ENCODE measurements around the gene IFT81. TPM values are rescaled to one million over a fixed set of nuclear protein-coding genes. Genes with fewer than 3 reads are reported as not detected.

Gene IFT81
- total RNA-seq, 1 experiment from 2014 or later = 32.9 TPM

GRCh38 chr12:110217996-110218674 is 94.0 kb downstream of the IFT81 start:
- ChIA-PET POLR2A (ENCODE audit: low non-redundant PET) (no interaction called here), CTCF (no interaction called here)
- TF ChIP-seq CTCF (conservative IDR thresholded peaks at IDR 0.05; ENCODE audit: low read depth, low read length) = no peak
- no peak for TF ChIP-seq EZH2 (IDR thresholded peaks at IDR 0.05; ENCODE audit: borderline replicate concordance, low read depth, low read length, poor library complexity, severe bottlenecking)
- H3K4me3 ChIP-seq (ENCODE audit: low read depth, low read length, poor library complexity, severe bottlenecking) = no peak overlapping the region
- peaks cover 12% of the 10 kb centered on the region for H3K4me1 ChIP-seq (ENCODE audit: insufficient read depth, low read length, poor library complexity, severe bottlenecking)
- H3K36me3 ChIP-seq (ENCODE audit: insufficient read depth, low read length, poor library complexity, severe bottlenecking) = peaks cover 2% of the 10 kb centered on the region
- no peak for DNase-seq (ENCODE audit: low spot score)
- BruUV-seq (replicated peaks) = TSS peak; percentile 54
- H3K27me3 ChIP-seq (replicated peaks; ENCODE audit: insufficient read depth, low read depth, low read length, poor library complexity) = no peaks in the 10 kb centered on the region
- H3K9me3 ChIP-seq (ENCODE audit: low read depth, low read length, poor library complexity, severe bottlenecking) = peaks cover 2% of the 10 kb centered on the region
- no peak overlapping the region for H3K27ac ChIP-seq (ENCODE audit: low read depth, low read length, poor library complexity, severe bottlenecking)
- intact Hi-C loops (cut with micrococcal nuclease; ENCODE audit: unreplicated experiment) = no loop called here

- Histone ChIP-seq H3K4me1 (ENCODE audit: insufficient read depth, low read length, poor library complexity, severe bottlenecking) (peaks cover 31% of the 10 kb centered on the region), H3K4me3 (ENCODE audit: low read depth, low read length, poor library complexity, severe bottlenecking) (no peak overlapping the region), H3K36me3 (ENCODE audit: insufficient read depth, low read length, poor library complexity, severe bottlenecking) (no peaks in the 10 kb centered on the region), H3K27ac (ENCODE audit: low read depth, low read length, poor library complexity, severe bottlenecking) (peak overlapping the region; percentile 43), H3K9me3 (ENCODE audit: low read depth, low read length, poor library complexity, severe bottlenecking) (no peaks in the 10 kb centered on the region), H3K27me3 (replicated peaks; ENCODE audit: insufficient read depth, low read depth, low read length, poor library complexity) (no peaks in the 10 kb centered on the region)
- POLR2A ChIA-PET (ENCODE audit: low non-redundant PET) = no interaction called here
- CTCF ChIA-PET = no interaction called here
- TF ChIP-seq CTCF (conservative IDR thresholded peaks at IDR 0.05; ENCODE audit: low read depth, low read length) = no peak
- no peak for TF ChIP-seq EZH2 (IDR thresholded peaks at IDR 0.05; ENCODE audit: borderline replicate concordance, low read depth, low read length, poor library complexity, severe bottlenecking)
- intact Hi-C loops (cut with micrococcal nuclease; ENCODE audit: unreplicated experiment) = loop anchor here (5.0 kb wide), 1 partner anchor 120 kb away; no protein-coding TSS in a partner anchor
- no TSS peak for BruUV-seq (replicated peaks)
- no peak for DNase-seq (ENCODE audit: low spot score)
Measured at GRCh38 chr12:110222027-110222426, 97.9 kb downstream of the IFT81 start.

- H3K4me1 ChIP-seq (ENCODE audit: insufficient read depth, low read length, poor library complexity, severe bottlenecking) = peaks cover 31% of the 10 kb centered on the region
- CTCF ChIA-PET = no interaction called here
Measured at GRCh38 chr12:110222433-110222832, 98.3 kb downstream of the IFT81 start.

More at GRCh38 chr12:110222433-110222832, 98.3 kb downstream of the IFT81 start:
- Histone ChIP-seq H3K27me3 (replicated peaks; ENCODE audit: insufficient read depth, low read depth, low read length, poor library complexity) (no peaks in the 10 kb centered on the region), H3K27ac (ENCODE audit: low read depth, low read length, poor library complexity, severe bottlenecking) (peak overlapping the region; percentile 43), H3K4me3 (ENCODE audit: low read depth, low read length, poor library complexity, severe bottlenecking) (no peak overlapping the region), H3K9me3 (ENCODE audit: low read depth, low read length, poor library complexity, severe bottlenecking) (no peaks in the 10 kb centered on the region), H3K36me3 (ENCODE audit: insufficient read depth, low read length, poor library complexity, severe bottlenecking) (no peaks in the 10 kb centered on the region)
- peak; percentile 31 for DNase-seq (ENCODE audit: low spot score)
- BruUV-seq (replicated peaks) = no TSS peak
- intact Hi-C loops (cut with micrococcal nuclease; ENCODE audit: unreplicated experiment) = loop anchor here (5.0 kb wide), 1 partner anchor 120 kb away; no protein-coding TSS in a partner anchor
- POLR2A ChIA-PET (ENCODE audit: low non-redundant PET) = no interaction called here
- TF ChIP-seq EZH2 (IDR thresholded peaks at IDR 0.05; ENCODE audit: borderline replicate concordance, low read depth, low read length, poor library complexity, severe bottlenecking) = no peak
- no peak for TF ChIP-seq CTCF (conservative IDR thresholded peaks at IDR 0.05; ENCODE audit: low read depth, low read length)
